Endothelial cell of umbilical vein (primary cell): ENCODE measurements around the gene NLN. TPM values are rescaled to one million over a fixed set of nuclear protein-coding genes. Genes with fewer than 3 reads are reported as not detected.

Experiments used
- BruUV-seq: library from RNA; stranded (reverse); fragments of 400-500 nt; replicated peaks from 2 replicates; lab custom pipeline; 2021; lab: Mats Ljungman, UMichigan
- CTCF ChIA-PET: fragments of 300-600, 350-600 bp; sonication (Branson Sonifier 250); formaldehyde crosslinking; loops from one replicate; lab custom pipeline; 2021; ENCODE audit warnings: antibody characterized with exemption, inconsistent platforms; lab: Charles Lee
- POLR2A ChIA-PET: fragments of 300-600, 350-600 bp; sonication (Branson Sonifier 250); formaldehyde crosslinking; loops from one replicate; lab custom pipeline; 2021; ENCODE audit warnings: antibody characterized with exemption, inconsistent platforms; lab: Charles Lee
- DNase-seq: peaks from one replicate; pipeline ENCODE4 v3.0.0-alpha.2; 2011; ENCODE audit warnings: low read depth, low spot score
- FAIRE-seq: peaks from 2 replicates; lab custom pipeline; 2011; peaks lifted over from hg19 to GRCh38; lab: Jason Lieb, UNC
- H2AFZ ChIP-seq: 2 replicates; pipeline ENCODE4 v1.6.0; 2012; ENCODE audit warnings: low read depth, low read length, control low read depth, inconsistent platforms
- H3K27ac ChIP-seq: 2 replicates; pipeline ENCODE4 v1.5.1; 2011; ENCODE audit warnings: low read depth, mild to moderate bottlenecking, control low read depth, low read length, moderate library complexity; ENCODE audit not compliant: insufficient read depth
- H3K27me3 ChIP-seq, 2 experiments: 2 replicates each; pipeline versions ENCODE4 v1.6.0 to v1.6.1; 2011; ENCODE audit warnings: low read length in 2 of 2, mixed read lengths in 1 of 2; ENCODE audit not compliant: control insufficient read depth in 2 of 2, insufficient read depth in 2 of 2
- H3K36me3 ChIP-seq, 2 experiments: 2 replicates in 1 of 2; 3 replicates in 1 of 2; pipeline ENCODE4 v1.5.1; 2011; ENCODE audit warnings: low read length in 2 of 2, mild to moderate bottlenecking in 1 of 2, moderate library complexity in 1 of 2; ENCODE audit not compliant: control insufficient read depth in 2 of 2, insufficient read depth in 2 of 2; ENCODE audit errors: extremely low read depth in 1 of 2
- H3K4me1 ChIP-seq: 3 replicates; pipeline ENCODE4 v1.5.1; 2011; ENCODE audit warnings: mild to moderate bottlenecking, low read length; ENCODE audit not compliant: control insufficient read depth, insufficient read depth; ENCODE audit errors: extremely low read depth
- H3K4me2 ChIP-seq: 2 replicates; pipeline ENCODE4 v1.6.1; 2011; ENCODE audit warnings: low read length, control low read depth, mixed read lengths; ENCODE audit not compliant: insufficient read depth
- H3K4me3 ChIP-seq, 3 experiments: fragments of 200-600 bp in 1 of 3; sonication (generic), shearing (Covaris generic) in 1 of 3; replicated peaks in 1 of 3; 2 replicates each; pipeline ENCODE4 v1.5.1; 2011 to 2016; ENCODE audit warnings: control low read depth in 3 of 3, low read length in 3 of 3, mild to moderate bottlenecking in 2 of 3, inconsistent platforms in 1 of 3, low read depth in 1 of 3, moderate library complexity in 1 of 3; ENCODE audit not compliant: insufficient read depth in 1 of 3
- H3K79me2 ChIP-seq: 2 replicates; pipeline ENCODE4 v1.6.0; 2012; ENCODE audit warnings: low read length, inconsistent platforms; ENCODE audit not compliant: control insufficient read depth, insufficient read depth
- H3K9ac ChIP-seq: replicated peaks from 2 replicates; pipeline ENCODE3; 2011; ENCODE audit warnings: low read length, control low read depth; ENCODE audit not compliant: insufficient read depth; ENCODE audit errors: extremely low read depth
- H3K9me1 ChIP-seq: replicated peaks from 3 replicates; pipeline ENCODE4 v1.6.0; 2011; ENCODE audit warnings: mild to moderate bottlenecking, low read length; ENCODE audit not compliant: control insufficient read depth, insufficient read depth; ENCODE audit errors: extremely low read depth
- H3K9me3 ChIP-seq: replicated peaks from 2 replicates; pipeline ENCODE4 v1.5.1; 2012; ENCODE audit warnings: low read length, inconsistent platforms; ENCODE audit not compliant: control insufficient read depth, insufficient read depth
- H4K20me1 ChIP-seq: replicated peaks from 2 replicates; pipeline ENCODE3; 2011; ENCODE audit warnings: mild to moderate bottlenecking, low read length; ENCODE audit not compliant: control insufficient read depth, insufficient read depth; ENCODE audit errors: extremely low read depth
- CTCF ChIP-seq, 2 donors: IDR thresholded peaks; 1 replicate in 1 of 2; 2 replicates in 1 of 2; pipeline ENCODE4 v1.5.1; 2011; ENCODE audit warnings: low read length in 2 of 2, mild to moderate bottlenecking in 2 of 2, moderate library complexity in 2 of 2, control low read depth in 1 of 2, inconsistent platforms in 1 of 2, low read depth in 1 of 2; ENCODE audit not compliant: insufficient read depth in 1 of 2; ENCODE audit errors: extremely low read depth in 1 of 2
- EZH2 ChIP-seq: IDR thresholded peaks from 2 replicates; pipeline ENCODE4 v1.6.1; 2012; ENCODE audit warnings: borderline replicate concordance, low read depth, mild to moderate bottlenecking, moderate library complexity, low read length, inconsistent platforms; ENCODE audit not compliant: severe bottlenecking
- FOS ChIP-seq: IDR thresholded peaks from 2 replicates; pipeline ENCODE4 v1.6.1; 2011; ENCODE audit warnings: mild to moderate bottlenecking, low read length, moderate library complexity, borderline replicate concordance; ENCODE audit not compliant: insufficient read depth
- GATA2 ChIP-seq: IDR thresholded peaks from 2 replicates; pipeline ENCODE4 v1.7.0; 2011; ENCODE audit warnings: low read depth, mild to moderate bottlenecking, moderate library complexity, mixed read lengths, low read length; ENCODE audit not compliant: insufficient read length, insufficient read depth
- JUN ChIP-seq: IDR thresholded peaks from 2 replicates; pipeline ENCODE4 v1.6.1; 2011; ENCODE audit warnings: borderline replicate concordance, low read depth; ENCODE audit not compliant: insufficient read length, insufficient read depth
- MAX ChIP-seq: IDR thresholded peaks from 2 replicates; pipeline ENCODE4 v1.6.1; 2011; ENCODE audit not compliant: insufficient read depth, insufficient read length
- MYC ChIP-seq: IDR thresholded peaks from one replicate; pipeline ENCODE4 v1.6.1; 2011; ENCODE audit warnings: mild to moderate bottlenecking, low read depth, low read length
- POLR2A ChIP-seq: IDR thresholded peaks from 2 replicates; pipeline ENCODE4 v1.6.1; 2012; ENCODE audit warnings: low read depth, mild to moderate bottlenecking, control low read depth, low read length
- POLR2AphosphoS5 ChIP-seq: IDR thresholded peaks from 2 replicates; pipeline ENCODE4 v1.6.1; 2012; ENCODE audit warnings: low read depth, mild to moderate bottlenecking, control low read depth, low read length, moderate library complexity; ENCODE audit not compliant: insufficient read depth
- dilution Hi-C: fragments of 300-500 bp; cut with MboI; formaldehyde crosslinking; loops from one replicate; pipeline ENCODE4 v1.15.0; 2019; ENCODE audit warnings: low sequenced_read_pairs; ENCODE audit not compliant: extremely low pct_ligation_motif_present
- intact Hi-C: fragments of 100-400 bp; cut with micrococcal nuclease; formaldehyde crosslinking; loops from one replicate; pipeline ENCODE4 v1.10.0; 2022
- polyA plus RNA-seq, 4 experiments: library from polyadenylated mRNA; depleted of rRNA in 3 of 4; stranded (reverse) in 3 of 4; unstranded in 1 of 4; fragments of >200 nt; gene quantifications; 2 replicates each; pipeline versions ENCODE4 v1.2.1 to v1.2.3, GENCODE V29; 2011 to 2012; ENCODE audit warnings: missing spikeins in 1 of 4
- total RNA-seq: library from RNA; stranded (reverse); gene quantifications from 2 replicates; pipeline ENCODE4 v1.2.3, GENCODE V29; 2021

Gene NLN
- total and polyA plus RNA-seq, 2 donors (not counting 3 experiments of a cell fraction or from before 2014, with no cell fraction given) = 14.2 to 63.3 TPM

GRCh38 chr5:65708145-65708544, 13.9 kb upstream of the NLN start:
- Histone ChIP-seq H4K20me1 (no peaks in the 10 kb centered on the region), H3K27ac (no peak overlapping the region), H3K4me3 (no peak overlapping the region), H3K4me1 (no peaks in the 10 kb centered on the region), H3K9ac (no peak overlapping the region), H3K79me2 (no peaks in the 10 kb centered on the region), H2AFZ (no peak overlapping the region), H3K9me3 (no peaks in the 10 kb centered on the region), H3K9me1 (no peaks in the 10 kb centered on the region), H3K4me2 (no peak overlapping the region), H3K27me3 (no peaks in the 10 kb centered on the region), H3K36me3 (peaks cover 2 to 9% of the 10 kb centered on the region in 2 experiments)
- intact Hi-C loops = no loop called here
- BruUV-seq = no TSS peak
- TF ChIP-seq GATA2 (no peak), POLR2A (no peak), JUN (no peak), CTCF (IDR thresholded peaks at IDR 0.05; ENCODE audit: extremely low read depth in 1 of 2, insufficient read depth in 1 of 2, low read depth in 1 of 2, low read length in 2 of 2) (no peak), EZH2 (no peak), FOS (no peak), POLR2AphosphoS5 (no peak), MAX (no peak), MYC (no peak)
- CTCF ChIA-PET = no interaction called here
- FAIRE-seq (no peak), DNase-seq (no peak)
- POLR2A ChIA-PET = no interaction called here
- dilution Hi-C loops = no loop called here
